GM19372 (cell line): ENCODE data around the gene CHST11.

ENCODE experiments used
- ATAC-seq: cut with Tn5 transposase; IDR thresholded peaks from one replicate; pipeline ENCODE4 v1.9.1; 2021; ENCODE audit warnings: mild to moderate bottlenecking, low read depth, moderate library complexity; ENCODE audit not compliant: unreplicated experiment

CHST11 gene

GRCh38 chr12:104764225-104765091, 307.7 kb downstream of the CHST11 start:
- ATAC-seq: no peak

GRCh38 chr12:104767261-104767660, 310.5 kb downstream of the CHST11 start:
- no peak for ATAC-seq

DNA sequence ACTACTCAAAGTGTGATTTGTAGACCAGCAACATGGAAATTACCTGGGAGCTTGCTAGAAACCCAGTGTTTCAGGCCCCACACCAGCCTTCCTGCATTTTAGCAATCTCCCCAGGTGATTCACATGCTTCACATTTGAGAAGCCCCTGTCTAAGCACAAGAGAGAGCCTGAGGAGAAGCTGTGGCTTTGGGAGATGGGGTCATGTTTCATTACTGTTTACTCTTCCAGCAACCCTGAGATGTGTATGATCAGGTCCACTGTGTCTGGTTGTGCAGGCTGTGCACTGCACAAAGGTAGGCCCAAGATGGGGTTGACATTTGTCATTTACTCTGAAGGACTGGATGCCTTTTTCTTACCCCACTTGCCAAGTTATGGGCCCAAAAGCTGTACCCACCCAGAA, 311.3 kb downstream of the CHST11 start:
- ATAC-seq: no peak

DNA sequence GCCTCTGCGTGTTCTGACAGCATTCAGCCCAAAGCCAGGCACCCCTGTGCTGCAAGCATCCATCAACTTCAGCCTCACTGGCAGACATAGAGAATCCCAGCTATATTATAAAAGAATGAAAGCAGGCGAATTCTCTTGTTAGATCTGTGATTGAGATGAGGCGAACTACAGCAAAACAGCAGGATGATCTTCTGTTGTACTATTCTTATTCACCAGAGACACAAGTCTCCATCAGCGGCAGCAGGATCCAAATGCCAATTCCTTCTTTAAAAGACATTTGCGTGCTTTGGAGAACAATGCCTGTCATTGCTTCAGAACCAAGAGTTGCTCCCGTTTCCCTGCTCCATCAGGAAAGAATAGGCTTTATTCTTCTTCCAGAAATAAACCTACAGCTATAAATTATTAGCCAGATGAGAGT, 312.4 kb downstream of the CHST11 start:
- ATAC-seq: no peak

GRCh38 chr12:104772336-104772735, 315.6 kb downstream of the CHST11 start:
- no peak for ATAC-seq

DNA sequence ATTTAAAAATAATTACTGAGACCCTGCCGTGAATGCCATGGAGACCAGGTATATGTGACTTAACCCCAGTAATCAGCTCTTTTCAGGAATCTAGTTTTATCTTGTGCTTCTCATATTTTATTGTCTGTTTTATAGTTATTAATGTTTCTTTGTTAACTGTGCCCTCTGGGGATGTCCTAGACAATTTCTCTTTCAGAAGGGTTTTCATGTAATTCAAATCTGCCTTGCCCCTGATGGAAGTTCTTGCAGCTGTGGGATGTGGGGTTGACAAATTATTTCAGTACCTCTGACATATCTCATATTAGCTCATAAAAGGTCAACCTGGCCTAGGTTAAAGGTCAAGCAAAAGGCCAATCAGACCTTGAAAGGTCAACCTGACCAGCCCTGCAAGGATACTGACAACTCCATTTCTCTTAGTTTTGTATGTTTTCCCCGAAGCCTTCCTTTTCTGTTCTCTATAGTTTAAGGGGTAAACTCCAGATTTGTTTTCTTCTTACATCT, 319.0 kb downstream of the CHST11 start:
- no peak for ATAC-seq

- ATAC-seq: no peak
These were observed 322.4 kb downstream of the CHST11 start for GRCh38 chr12:104779134-104779533.

- no peak for ATAC-seq
These were observed 325.5 kb downstream of the CHST11 start for GRCh38 chr12:104782296-104782695.

DNA sequence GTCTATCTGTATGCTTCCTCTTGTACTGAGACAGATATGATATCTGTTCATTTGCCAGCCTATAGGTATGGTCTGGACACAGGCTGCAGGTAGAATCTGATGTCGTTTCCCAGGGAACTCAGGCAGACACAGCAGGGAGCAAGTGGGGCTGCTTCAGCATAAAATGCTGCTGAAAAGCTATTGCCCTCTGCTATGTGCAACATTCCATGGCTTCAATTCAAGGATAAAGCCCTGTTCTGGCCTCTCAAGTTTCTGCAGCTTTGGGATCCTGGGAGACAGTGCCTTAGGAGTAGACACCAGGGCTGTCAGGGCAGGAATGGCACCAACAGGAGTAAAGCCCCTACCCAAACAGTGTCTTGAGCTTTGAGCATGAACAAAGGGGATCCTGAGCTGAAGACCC, 327.8 kb downstream of the CHST11 start:
- ATAC-seq: no peak

GRCh38 chr12:104785886-104786285, 329.1 kb downstream of the CHST11 start:
- ATAC-seq: no peak

DNA sequence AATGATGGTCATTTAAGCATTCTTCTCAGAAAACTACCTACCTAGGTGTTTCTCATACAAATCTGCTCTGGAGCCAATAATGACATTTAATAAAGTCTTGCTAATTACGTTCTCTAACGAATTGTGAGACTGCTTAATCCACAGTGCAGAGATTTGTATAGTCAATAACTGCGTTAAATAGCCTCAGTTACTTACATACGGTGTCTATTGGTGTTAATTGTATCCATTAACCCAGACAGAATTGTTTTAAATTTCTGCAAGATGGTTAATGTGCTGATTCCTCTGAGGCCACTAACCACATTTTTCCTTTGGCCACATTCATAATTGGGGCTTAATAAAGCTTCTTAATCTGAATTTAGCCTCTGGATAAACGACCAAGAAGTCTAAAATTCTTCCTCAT, 329.6 kb downstream of the CHST11 start:
- no peak for ATAC-seq

DNA sequence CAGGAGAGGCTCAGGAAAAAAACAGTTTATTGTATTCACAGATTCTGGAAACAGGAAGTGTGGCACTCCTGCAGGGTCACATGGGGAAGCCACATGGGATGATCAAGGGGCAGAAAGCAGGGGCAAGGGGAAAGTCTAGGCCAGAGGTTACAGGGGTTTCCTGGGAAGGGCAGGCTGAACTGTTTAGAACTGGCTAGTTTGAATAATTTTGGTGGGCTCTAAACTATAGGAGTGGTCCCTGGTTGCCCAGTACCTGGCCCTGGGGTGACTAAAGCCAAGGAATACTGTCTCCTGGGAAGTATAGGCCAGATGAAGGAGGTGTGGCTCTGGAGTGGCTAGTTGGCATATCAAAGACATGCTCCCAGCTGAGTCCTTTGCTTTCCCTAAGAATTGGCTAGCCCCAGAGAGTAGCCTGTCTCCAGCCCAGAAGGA, 332.1 kb downstream of the CHST11 start:
- no peak for ATAC-seq

DNA sequence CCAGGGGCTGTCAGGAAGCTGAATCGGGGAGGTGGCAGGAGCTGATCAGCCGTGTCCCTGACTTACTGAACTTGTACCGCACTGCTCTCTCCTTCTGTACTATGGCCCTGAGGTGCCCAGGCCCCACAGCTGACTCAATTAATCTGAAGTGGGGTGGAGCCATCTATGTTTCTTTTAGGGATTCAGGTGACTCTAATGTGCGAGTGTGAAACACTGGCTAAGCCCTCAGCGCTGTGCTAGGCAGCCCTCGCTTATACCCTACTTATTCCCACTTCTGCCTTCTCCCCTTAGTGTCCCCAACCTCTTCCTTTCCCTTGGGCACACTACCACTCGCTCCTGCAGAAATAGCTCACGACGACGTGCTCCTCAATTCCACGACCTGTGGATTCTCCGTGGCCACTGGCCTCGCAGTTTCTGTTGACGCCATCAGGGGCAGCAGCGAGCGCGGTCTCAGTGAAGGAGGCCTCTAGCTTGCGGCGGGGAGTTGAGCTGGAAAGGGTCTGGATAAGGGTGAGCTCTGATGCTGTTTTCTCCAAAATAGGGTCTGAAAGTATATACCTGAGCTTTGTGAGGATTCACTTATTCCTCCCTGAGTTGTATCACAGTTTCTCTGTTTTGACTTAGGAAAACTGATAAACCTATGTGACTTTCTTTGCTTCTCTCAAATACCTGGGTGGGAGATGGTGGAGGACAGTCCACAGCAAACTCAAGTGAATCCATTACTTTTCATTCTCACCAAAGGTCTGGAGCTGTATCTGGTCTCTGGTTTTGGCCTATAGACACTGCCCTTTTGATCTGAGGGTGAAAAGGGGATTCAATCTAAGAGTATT, 333.8 kb downstream of the CHST11 start:
- no peak for ATAC-seq

GRCh38 chr12:104792570-104792969, 335.8 kb downstream of the CHST11 start:
- no peak for ATAC-seq

- no peak for ATAC-seq
These were observed 336.5 kb downstream of the CHST11 start for GRCh38 chr12:104793285-104793684.

DNA sequence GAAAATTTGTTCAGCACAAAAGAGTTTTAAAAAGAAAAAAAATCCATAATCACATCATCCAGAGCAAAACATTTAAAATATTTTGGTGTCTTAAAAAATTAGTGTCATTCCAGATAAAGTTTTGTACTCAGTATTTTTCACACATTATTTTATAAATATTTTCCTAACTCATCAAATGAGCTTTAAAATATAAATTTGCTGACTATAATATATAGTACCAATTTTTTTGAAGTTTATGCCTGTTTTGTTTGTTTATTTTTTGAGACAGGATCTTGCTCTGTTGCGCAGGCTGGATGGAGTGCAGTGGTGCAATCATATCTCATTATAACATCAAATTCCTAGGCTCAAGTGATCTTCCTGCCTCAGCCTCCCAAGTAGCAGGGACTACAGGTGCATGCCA, 337.2 kb downstream of the CHST11 start:
- no peak for ATAC-seq

DNA sequence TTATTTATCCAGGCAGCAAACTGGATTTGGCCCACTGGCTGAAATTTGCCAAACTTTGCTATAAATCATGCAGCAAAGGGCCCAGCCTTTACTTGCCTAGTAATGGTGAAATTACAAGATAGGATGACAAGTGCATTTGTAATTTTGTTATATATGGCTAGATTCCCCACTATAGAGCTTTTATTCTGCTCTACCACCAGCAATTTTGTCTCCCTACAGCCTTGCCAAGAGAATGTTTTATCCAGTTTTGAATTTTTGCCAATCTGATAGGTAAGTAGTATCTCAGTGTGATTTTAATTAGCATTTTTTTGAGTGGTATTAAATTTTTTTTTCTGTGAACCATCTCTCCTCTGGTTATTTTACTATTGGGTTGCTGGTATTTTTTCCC, 339.7 kb downstream of the CHST11 start:
- no peak for ATAC-seq

- no peak for ATAC-seq
These were observed 342.7 kb downstream of the CHST11 start for GRCh38 chr12:104799458-104799857.

DNA sequence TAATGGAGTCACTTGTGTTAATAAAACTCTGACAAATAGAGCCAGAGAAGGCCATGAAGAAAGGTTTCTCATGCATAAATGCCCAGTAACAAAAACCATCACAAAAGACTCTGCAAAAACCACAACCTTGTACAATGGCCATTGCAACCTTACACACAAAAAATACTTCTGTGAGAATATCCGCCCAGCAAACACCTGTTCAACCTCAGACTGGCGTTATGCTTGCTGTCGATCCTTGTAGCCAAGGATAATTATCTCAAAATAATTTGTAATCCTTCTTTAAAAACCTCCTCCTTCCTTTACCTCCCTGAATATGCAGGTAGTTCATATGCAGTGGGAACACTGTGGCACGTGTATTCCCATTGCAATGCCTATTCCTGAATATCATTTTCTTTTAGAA, 344.3 kb downstream of the CHST11 start:
- ATAC-seq: no peak

- no peak for ATAC-seq
These were observed 344.7 kb downstream of the CHST11 start for GRCh38 chr12:104801427-104801826.

DNA sequence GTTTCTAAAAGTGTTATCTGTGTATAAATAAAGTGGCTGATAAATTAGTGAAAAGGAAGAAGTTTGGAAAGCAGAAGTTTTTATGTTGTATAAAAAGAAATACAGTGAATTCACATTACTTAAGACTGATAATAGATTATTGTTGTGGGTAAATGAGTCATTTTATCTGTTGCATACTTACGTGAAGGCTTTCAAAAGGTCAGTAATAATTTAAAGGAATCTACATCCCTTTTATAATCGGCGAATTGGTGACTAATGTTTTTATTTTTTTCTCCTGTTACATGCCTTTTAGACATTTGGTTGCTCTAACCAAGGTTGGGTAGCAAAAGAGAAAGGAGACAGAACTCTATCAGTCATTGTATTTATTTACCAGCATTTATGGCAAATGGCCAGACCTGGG, 345.5 kb downstream of the CHST11 start:
- no peak for ATAC-seq
